Progenitor cell of endocrine pancreas (in vitro differentiated cells): ENCODE measurements around the gene ASIC4. TPM values are rescaled to one million over a fixed set of nuclear protein-coding genes. Genes with fewer than 3 reads are reported as not detected.

ENCODE experiments used
- DNase-seq: peaks from one replicate; pipeline ENCODE4 v3.0.0; 2021; ENCODE audit warnings: low spot score; ENCODE audit not compliant: unreplicated experiment
- H3K27ac Mint-ChIP-seq: 2 replicates; pipeline ENCODE4 v1.8.0; 2021; ENCODE audit warnings: mild to moderate bottlenecking, moderate library complexity, mixed read lengths
- H3K27me3 Mint-ChIP-seq: 2 replicates; pipeline ENCODE4 v1.8.0; 2021; ENCODE audit warnings: mixed read lengths
- H3K36me3 Mint-ChIP-seq: 2 replicates; pipeline ENCODE4 v1.8.0; 2022; ENCODE audit warnings: mixed read lengths; ENCODE audit not compliant: insufficient read depth
- H3K4me1 Mint-ChIP-seq: 2 replicates; pipeline ENCODE4 v1.8.0; 2021; ENCODE audit warnings: low read depth, mixed read lengths
- H3K4me3 Mint-ChIP-seq: 2 replicates; pipeline ENCODE4 v1.8.0; 2021; ENCODE audit warnings: low read depth, mild to moderate bottlenecking, moderate library complexity, mixed read lengths
- H3K9me3 Mint-ChIP-seq: 2 replicates; pipeline ENCODE4 v1.8.0; 2021; ENCODE audit warnings: low read depth, mixed read lengths
- CTCF ChIP-seq: fragments of 200-600 bp; sonication (generic); IDR thresholded peaks from one replicate; pipeline ENCODE4 v1.5.0; 2021; ENCODE audit warnings: antibody characterized with exemption, mild to moderate bottlenecking; ENCODE audit not compliant: unreplicated experiment
- total RNA-seq: library from RNA; stranded (reverse); gene quantifications from 2 replicates; pipeline ENCODE4 v1.2.1, GENCODE V29; 2021

The ASIC4 gene
- total RNA-seq, 1 donor from 2014 or later, result 5.1 TPM

DNA sequence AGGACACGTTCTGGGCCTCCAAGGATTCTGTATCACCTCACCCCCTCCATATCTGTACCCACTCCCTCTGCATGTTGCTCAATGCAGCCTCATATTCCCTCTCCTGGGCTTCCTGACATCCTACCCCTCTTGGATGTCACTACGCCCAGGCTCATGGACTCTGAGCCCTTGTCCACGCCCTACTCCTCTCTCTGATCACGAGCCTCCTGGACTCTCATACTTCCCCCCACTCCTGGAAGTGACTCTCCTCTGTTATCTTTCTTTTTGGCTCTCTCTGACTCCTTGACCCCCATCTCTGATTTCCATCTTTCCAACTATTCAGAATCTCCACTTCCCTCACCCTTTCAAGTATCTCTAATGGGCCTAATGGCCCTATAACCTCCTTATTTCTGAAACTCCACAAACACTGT is 31.7 kb downstream of the ASIC4 start:
- no peaks in the 10 kb centered on the region for H3K9me3 Mint-ChIP-seq
- TF ChIP-seq CTCF, result no peak
- peak overlapping the region; percentile 35 for H3K4me3 Mint-ChIP-seq
- no peak for DNase-seq
- H3K4me1 Mint-ChIP-seq, result peaks cover 17% of the 10 kb centered on the region
- H3K27ac Mint-ChIP-seq, result no peak overlapping the region
- peaks cover 43% of the 10 kb centered on the region for H3K27me3 Mint-ChIP-seq
- H3K36me3 Mint-ChIP-seq, result peaks cover 13% of the 10 kb centered on the region

GRCh38 chr2:219547621-219548020 is 33.3 kb downstream of the ASIC4 start:
- TF ChIP-seq CTCF, result no peak
- Mint-ChIP-seq H3K4me1 (peaks cover 14% of the 10 kb centered on the region), H3K36me3 (peaks cover 11% of the 10 kb centered on the region), H3K4me3 (no peak overlapping the region), H3K9me3 (no peaks in the 10 kb centered on the region), H3K27ac (no peak overlapping the region), H3K27me3 (peaks cover 48% of the 10 kb centered on the region)
- DNase-seq, result no peak

GRCh38 chr2:219548990-219549389 is 34.7 kb downstream of the ASIC4 start:
- peaks cover 12% of the 10 kb centered on the region for H3K4me1 Mint-ChIP-seq
- no peak for TF ChIP-seq CTCF
- no peak overlapping the region for H3K27ac Mint-ChIP-seq
- peaks cover 11% of the 10 kb centered on the region for H3K36me3 Mint-ChIP-seq
- H3K9me3 Mint-ChIP-seq, result no peaks in the 10 kb centered on the region
- H3K4me3 Mint-ChIP-seq, result no peak overlapping the region
- peaks cover 57% of the 10 kb centered on the region for H3K27me3 Mint-ChIP-seq
- DNase-seq, result no peak

- peaks cover 57% of the 10 kb centered on the region for H3K27me3 Mint-ChIP-seq
Observed at GRCh38 chr2:219549619-219550018, 35.3 kb downstream of the ASIC4 start.

DNA sequence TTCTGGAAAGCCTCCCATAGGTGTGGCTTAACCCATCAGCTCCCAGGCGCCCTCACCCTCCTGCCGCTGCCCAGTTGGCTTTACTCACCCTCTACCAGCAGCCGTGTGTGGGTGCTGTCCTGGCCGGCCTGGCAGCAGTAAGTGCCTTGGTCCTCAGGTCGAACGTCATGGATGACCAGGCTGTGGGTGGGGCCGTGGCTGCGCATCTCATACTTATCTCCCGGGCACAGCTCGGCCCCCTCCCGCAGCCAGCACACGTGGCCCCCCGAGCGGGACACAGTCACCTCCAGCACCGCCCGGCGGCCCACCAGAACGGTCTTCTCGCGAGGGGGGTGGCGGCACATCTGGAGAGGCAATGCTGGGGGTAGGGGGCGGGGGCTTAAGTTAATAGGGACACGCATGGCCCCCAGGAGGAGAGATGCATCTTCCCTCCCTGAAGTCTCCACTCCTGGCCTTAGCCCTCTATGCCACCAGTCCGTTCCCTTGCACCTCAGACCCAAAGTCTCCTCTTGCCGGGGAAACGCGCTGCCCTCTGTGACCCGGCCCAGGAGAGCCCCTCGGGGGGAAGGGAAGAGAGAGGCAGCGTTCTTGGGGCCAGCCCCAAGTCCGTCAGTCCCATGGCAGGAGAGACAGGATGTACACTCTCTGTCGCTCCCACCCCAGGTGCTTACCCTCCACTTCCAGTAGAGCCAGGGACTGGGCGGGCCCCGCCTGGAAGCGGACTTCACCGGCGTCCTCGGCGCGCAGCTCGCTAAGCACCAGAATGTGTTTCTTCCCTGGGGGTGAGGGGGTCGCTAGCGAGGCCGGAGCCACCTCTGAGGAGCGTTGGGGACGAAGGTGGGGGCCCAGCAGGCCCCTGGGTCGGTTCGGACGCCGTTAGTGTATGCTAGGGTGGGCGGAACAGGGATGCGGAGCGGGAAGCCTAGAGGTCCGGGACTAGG is 37.4 kb downstream of the ASIC4 start:
- TF ChIP-seq CTCF, result no peak
- Mint-ChIP-seq H3K36me3 (peaks cover 17% of the 10 kb centered on the region), H3K27me3 (peaks cover 41% of the 10 kb centered on the region), H3K27ac (no peak overlapping the region), H3K9me3 (no peaks in the 10 kb centered on the region), H3K4me3 (peak overlapping the region; percentile 74), H3K4me1 (peaks cover 3% of the 10 kb centered on the region)
- no peak for DNase-seq

More at GRCh38 chr2:219549619-219550018, 35.3 kb downstream of the ASIC4 start:
- Mint-ChIP-seq H3K36me3 (peaks cover 14% of the 10 kb centered on the region), H3K4me3 (no peak overlapping the region), H3K9me3 (no peaks in the 10 kb centered on the region), H3K4me1 (peaks cover 6% of the 10 kb centered on the region), H3K27ac (no peak overlapping the region)
- TF ChIP-seq CTCF, result no peak
- no peak for DNase-seq
